ENCODE data around the gene MAPK10. TPM values are rescaled to one million over a fixed set of nuclear protein-coding genes. Genes with fewer than 3 reads are reported as not detected.

Gene MAPK10
- total RNA-seq, 1 donor from 2014 or later, result 3.4 TPM

GRCh38 chr4:86132468-86132867, 227.4 kb downstream of the MAPK10 start:
- peak; percentile 33 for DNase-seq (ENCODE audit: low read depth)
- TF ChIP-seq, protein P1, sequence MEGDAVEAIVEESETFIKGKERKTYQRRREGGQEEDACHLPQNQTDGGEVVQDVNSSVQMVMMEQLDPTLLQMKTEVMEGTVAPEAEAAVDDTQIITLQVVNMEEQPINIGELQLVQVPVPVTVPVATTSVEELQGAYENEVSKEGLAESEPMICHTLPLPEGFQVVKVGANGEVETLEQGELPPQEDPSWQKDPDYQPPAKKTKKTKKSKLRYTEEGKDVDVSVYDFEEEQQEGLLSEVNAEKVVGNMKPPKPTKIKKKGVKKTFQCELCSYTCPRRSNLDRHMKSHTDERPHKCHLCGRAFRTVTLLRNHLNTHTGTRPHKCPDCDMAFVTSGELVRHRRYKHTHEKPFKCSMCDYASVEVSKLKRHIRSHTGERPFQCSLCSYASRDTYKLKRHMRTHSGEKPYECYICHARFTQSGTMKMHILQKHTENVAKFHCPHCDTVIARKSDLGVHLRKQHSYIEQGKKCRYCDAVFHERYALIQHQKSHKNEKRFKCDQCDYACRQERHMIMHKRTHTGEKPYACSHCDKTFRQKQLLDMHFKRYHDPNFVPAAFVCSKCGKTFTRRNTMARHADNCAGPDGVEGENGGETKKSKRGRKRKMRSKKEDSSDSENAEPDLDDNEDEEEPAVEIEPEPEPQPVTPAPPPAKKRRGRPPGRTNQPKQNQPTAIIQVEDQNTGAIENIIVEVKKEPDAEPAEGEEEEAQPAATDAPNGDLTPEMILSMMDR (IDR thresholded peaks at IDR 0.05; ENCODE audit: insufficient read depth, low read length, severe bottlenecking), result no peak
- FAIRE-seq, result no peak

DNA sequence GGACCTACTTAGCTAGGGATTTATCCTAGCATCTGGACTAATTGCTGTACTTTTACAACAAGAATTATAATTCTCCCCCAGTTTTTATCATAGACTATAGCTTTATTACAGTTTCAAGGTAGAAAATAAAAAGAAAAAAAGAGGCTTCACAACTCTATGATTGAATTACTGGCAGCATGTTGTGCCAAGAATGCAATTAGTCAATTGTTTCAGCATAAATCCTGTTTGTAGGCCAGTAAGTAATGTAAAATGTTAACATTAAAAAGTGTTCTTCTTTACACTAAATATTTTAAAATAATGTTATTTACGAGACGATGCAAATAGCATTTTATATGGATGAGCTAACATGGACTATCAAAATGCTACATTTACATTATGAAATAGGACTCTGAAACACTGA, 228.4 kb downstream of the MAPK10 start:
- Histone ChIP-seq H3K27me3 (ENCODE audit: control insufficient read depth, insufficient read depth, low read length) (no peaks in the 10 kb centered on the region), H3K36me3 (ENCODE audit: control insufficient read depth, insufficient read depth, low read length) (no peaks in the 10 kb centered on the region), H3K4me3 (ENCODE audit: low read depth, low read length) (no peak overlapping the region)
- TF ChIP-seq, protein P1 (IDR thresholded peaks at IDR 0.05; ENCODE audit: insufficient read depth, low read length, severe bottlenecking), result no peak
- FAIRE-seq, result no peak
- no peak for DNase-seq (ENCODE audit: low read depth)

More at GRCh38 chr4:86132468-86132867, 227.4 kb downstream of the MAPK10 start:
- Histone ChIP-seq H3K4me3 (ENCODE audit: low read depth, low read length) (no peak overlapping the region), H3K27me3 (ENCODE audit: control insufficient read depth, insufficient read depth, low read length) (no peaks in the 10 kb centered on the region), H3K36me3 (ENCODE audit: control insufficient read depth, insufficient read depth, low read length) (no peaks in the 10 kb centered on the region)

DNA sequence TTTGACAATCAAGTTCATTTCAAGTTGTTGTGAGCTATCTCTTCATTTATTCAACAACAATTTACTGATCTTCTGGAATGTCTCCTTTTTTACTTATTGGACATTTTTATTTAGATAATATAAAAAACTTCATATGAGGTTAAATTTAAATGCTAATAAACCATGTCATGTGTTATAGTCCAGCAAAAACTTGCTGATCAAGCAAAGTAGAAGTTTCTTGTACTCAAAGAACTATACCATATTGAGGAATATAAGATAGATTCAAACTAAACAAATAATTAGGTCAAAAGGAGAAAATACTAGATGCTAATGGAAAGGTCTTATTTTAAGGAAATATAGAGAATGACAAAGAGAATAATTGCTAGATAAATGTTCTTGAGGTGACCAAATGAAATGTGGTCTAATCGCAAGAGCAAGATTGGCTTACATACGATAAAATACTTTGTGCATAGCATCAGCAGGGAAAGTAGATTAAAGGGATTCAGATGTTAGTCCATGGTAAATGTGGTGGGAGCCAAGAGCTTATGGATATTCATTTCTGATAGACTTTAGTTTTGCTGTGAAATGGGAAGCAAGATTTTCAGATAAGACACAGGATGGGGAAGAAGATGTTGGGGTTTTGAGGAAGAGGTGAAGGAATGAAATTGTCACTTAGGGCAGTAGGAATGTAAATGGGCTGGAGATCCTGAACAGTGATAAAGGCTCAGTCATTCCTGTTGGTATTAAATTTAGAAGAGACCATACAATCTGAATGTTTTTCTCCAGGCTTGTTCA, 229.5 kb downstream of the MAPK10 start:
- no peak overlapping the region for H3K4me3 ChIP-seq (ENCODE audit: low read depth, low read length)
- no peak for FAIRE-seq
- TF ChIP-seq, protein P1 (IDR thresholded peaks at IDR 0.05; ENCODE audit: insufficient read depth, low read length, severe bottlenecking), result no peak
- H3K27me3 ChIP-seq (ENCODE audit: control insufficient read depth, insufficient read depth, low read length), result no peaks in the 10 kb centered on the region
- no peaks in the 10 kb centered on the region for H3K36me3 ChIP-seq (ENCODE audit: control insufficient read depth, insufficient read depth, low read length)
- no peak for DNase-seq (ENCODE audit: low read depth)

DNA sequence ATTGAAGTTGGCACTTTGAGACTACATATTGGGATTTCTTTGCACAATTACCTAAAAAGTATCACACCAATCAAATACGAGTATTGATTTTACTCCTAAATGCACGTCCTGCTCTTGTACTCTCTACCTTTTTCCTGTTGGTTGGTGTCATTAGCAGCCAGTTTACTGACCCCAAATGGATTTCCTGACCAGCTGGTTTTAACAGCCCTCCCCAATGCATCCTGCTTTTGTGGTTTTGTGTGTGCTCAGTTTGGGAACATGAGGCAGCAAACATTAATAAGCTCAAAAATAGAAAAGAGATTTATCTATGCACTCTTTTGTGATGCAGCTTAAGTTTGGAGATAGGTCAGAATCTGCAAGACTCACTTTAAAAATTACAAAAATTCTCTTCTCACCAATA, 230.3 kb downstream of the MAPK10 start:
- Histone ChIP-seq H3K36me3 (ENCODE audit: control insufficient read depth, insufficient read depth, low read length) (no peaks in the 10 kb centered on the region), H3K4me3 (ENCODE audit: low read depth, low read length) (no peak overlapping the region), H3K27me3 (ENCODE audit: control insufficient read depth, insufficient read depth, low read length) (no peaks in the 10 kb centered on the region)
- FAIRE-seq (no peak), DNase-seq (ENCODE audit: low read depth) (no peak)
- TF ChIP-seq, protein P1 (IDR thresholded peaks at IDR 0.05; ENCODE audit: insufficient read depth, low read length, severe bottlenecking), result no peak

DNA sequence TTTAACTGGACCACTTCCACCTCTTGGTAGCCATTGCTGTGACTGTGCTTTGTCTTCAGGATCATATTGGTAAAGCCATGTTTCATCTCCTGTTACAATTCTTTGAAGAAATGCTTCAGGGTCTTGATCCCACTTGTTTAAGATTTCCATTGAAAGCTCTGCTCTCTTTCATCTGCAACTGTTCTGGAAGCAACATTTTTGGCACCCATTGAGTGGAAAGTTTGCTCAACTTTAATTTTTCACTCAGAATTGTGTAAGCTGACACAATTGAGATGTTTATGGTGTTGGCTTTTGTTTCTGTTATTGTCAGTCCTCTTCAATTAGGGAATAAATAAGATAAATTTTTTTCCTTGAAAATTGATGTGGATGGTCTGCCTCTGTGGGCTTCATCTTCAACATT, 237.4 kb downstream of the MAPK10 start:
- no peak overlapping the region for H3K4me3 ChIP-seq (ENCODE audit: low read depth, low read length)
- FAIRE-seq (no peak), DNase-seq (ENCODE audit: low read depth) (no peak)
- H3K27me3 ChIP-seq (ENCODE audit: control insufficient read depth, insufficient read depth, low read length), result no peaks in the 10 kb centered on the region
- H3K36me3 ChIP-seq (ENCODE audit: control insufficient read depth, insufficient read depth, low read length), result no peaks in the 10 kb centered on the region
- TF ChIP-seq, protein P1 (IDR thresholded peaks at IDR 0.05; ENCODE audit: insufficient read depth, low read length, severe bottlenecking), result no peak

GRCh38 chr4:86118711-86119110, 241.1 kb downstream of the MAPK10 start:
- no peak for DNase-seq (ENCODE audit: low read depth)
- H3K4me3 ChIP-seq (ENCODE audit: low read depth, low read length), result no peak overlapping the region
- FAIRE-seq, result no peak
- H3K27me3 ChIP-seq (ENCODE audit: control insufficient read depth, insufficient read depth, low read length), result no peaks in the 10 kb centered on the region
- H3K36me3 ChIP-seq (ENCODE audit: control insufficient read depth, insufficient read depth, low read length), result no peaks in the 10 kb centered on the region
- TF ChIP-seq, protein P1 (IDR thresholded peaks at IDR 0.05; ENCODE audit: insufficient read depth, low read length, severe bottlenecking), result no peak

Measured in bronchial epithelial cell (primary cell).